ENCODE measurements around the gene ORC3.

ORC3 gene

GRCh38 chr6:87670707-87671106 lies 80.8 kb downstream of the ORC3 start:
- H3K27ac ChIP-seq = peak overlapping the region; percentile 48
- H3K4me1 ChIP-seq = peaks cover 16% of the 10 kb centered on the region

GRCh38 chr6:87671555-87672029 lies 81.7 kb downstream of the ORC3 start:
- no peak for TF ChIP-seq CTCF (IDR thresholded peaks at IDR 0.05)
- Histone ChIP-seq H3K27ac (peak overlapping the region; percentile 48), H3K36me3 (ENCODE audit: control insufficient read depth, insufficient read depth, low read length) (no peaks in the 10 kb centered on the region), H3K9me3 (ENCODE audit: control insufficient read depth, low read length) (no peaks in the 10 kb centered on the region), H3K4me2 (ENCODE audit: low read length) (peak overlapping the region; percentile 25), H2AFZ (no peak overlapping the region), H3K27me3 (ENCODE audit: control insufficient read depth, insufficient read depth, low read length) (no peaks in the 10 kb centered on the region), H3K9ac (no peak overlapping the region), H3K4me1 (peaks cover 16% of the 10 kb centered on the region), H3K4me3 (ENCODE audit: low read depth, low read length) (no peak overlapping the region), H3K79me2 (no peaks in the 10 kb centered on the region)

More at GRCh38 chr6:87670707-87671106, 80.8 kb downstream of the ORC3 start:
- TF ChIP-seq CTCF (IDR thresholded peaks at IDR 0.05) = no peak
- Histone ChIP-seq H3K9ac (no peak overlapping the region), H2AFZ (no peak overlapping the region), H3K9me3 (ENCODE audit: control insufficient read depth, low read length) (no peaks in the 10 kb centered on the region), H3K27me3 (ENCODE audit: control insufficient read depth, insufficient read depth, low read length) (no peaks in the 10 kb centered on the region), H3K4me2 (ENCODE audit: low read length) (no peak overlapping the region), H3K4me3 (ENCODE audit: low read depth, low read length) (no peak overlapping the region), H3K36me3 (ENCODE audit: control insufficient read depth, insufficient read depth, low read length) (no peaks in the 10 kb centered on the region), H3K79me2 (no peaks in the 10 kb centered on the region)

DNA sequence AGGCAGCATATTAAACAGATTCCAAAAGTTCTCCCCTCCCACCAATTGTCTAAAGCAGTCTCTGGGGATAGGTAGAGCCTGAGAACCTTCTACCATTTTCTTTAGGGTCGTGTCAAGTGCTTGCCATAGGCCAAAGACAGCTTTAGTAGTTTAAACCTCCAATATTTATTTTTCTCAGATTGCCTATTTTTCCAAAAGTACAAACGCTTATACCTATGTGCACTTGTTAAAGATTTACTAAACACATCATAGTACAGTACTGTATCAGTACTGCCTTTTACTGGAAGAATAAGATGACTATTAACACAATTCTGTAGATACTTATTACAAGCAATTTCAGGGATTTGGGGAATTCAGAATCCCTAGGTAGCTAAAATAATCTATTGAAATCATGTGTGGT lies 82.7 kb downstream of the ORC3 start:
- no peak overlapping the region for H3K27ac ChIP-seq
- no peak overlapping the region for H3K9ac ChIP-seq
- no peaks in the 10 kb centered on the region for H3K79me2 ChIP-seq
- no peaks in the 10 kb centered on the region for H3K27me3 ChIP-seq (ENCODE audit: control insufficient read depth, insufficient read depth, low read length)
- no peak overlapping the region for H3K4me3 ChIP-seq (ENCODE audit: low read depth, low read length)
- peaks cover 16% of the 10 kb centered on the region for H3K4me1 ChIP-seq
- H2AFZ ChIP-seq = no peak overlapping the region
- H3K9me3 ChIP-seq (ENCODE audit: control insufficient read depth, low read length) = no peaks in the 10 kb centered on the region
- TF ChIP-seq CTCF (IDR thresholded peaks at IDR 0.05) = no peak
- no peak overlapping the region for H3K4me2 ChIP-seq (ENCODE audit: low read length)
- no peaks in the 10 kb centered on the region for H3K36me3 ChIP-seq (ENCODE audit: control insufficient read depth, insufficient read depth, low read length)

GRCh38 chr6:87673237-87673636 lies 83.3 kb downstream of the ORC3 start:
- Histone ChIP-seq H3K9ac (no peak overlapping the region), H3K36me3 (ENCODE audit: control insufficient read depth, insufficient read depth, low read length) (no peaks in the 10 kb centered on the region)
- no peak for TF ChIP-seq CTCF (IDR thresholded peaks at IDR 0.05)

GRCh38 chr6:87674290-87674689 lies 84.4 kb downstream of the ORC3 start:
- no peaks in the 10 kb centered on the region for H3K79me2 ChIP-seq
- peaks cover 16% of the 10 kb centered on the region for H3K4me1 ChIP-seq
- H2AFZ ChIP-seq = no peak overlapping the region
- H3K27ac ChIP-seq = no peak overlapping the region
- no peaks in the 10 kb centered on the region for H3K27me3 ChIP-seq (ENCODE audit: control insufficient read depth, insufficient read depth, low read length)
- no peak for TF ChIP-seq CTCF (IDR thresholded peaks at IDR 0.05)
- H3K4me2 ChIP-seq (ENCODE audit: low read length) = no peak overlapping the region
- no peaks in the 10 kb centered on the region for H3K36me3 ChIP-seq (ENCODE audit: control insufficient read depth, insufficient read depth, low read length)
- H3K9ac ChIP-seq = no peak overlapping the region
- no peak overlapping the region for H3K4me3 ChIP-seq (ENCODE audit: low read depth, low read length)
- no peaks in the 10 kb centered on the region for H3K9me3 ChIP-seq (ENCODE audit: control insufficient read depth, low read length)

More at GRCh38 chr6:87673237-87673636, 83.3 kb downstream of the ORC3 start:
- no peak overlapping the region for H3K27ac ChIP-seq
- H3K4me3 ChIP-seq (ENCODE audit: low read depth, low read length) = no peak overlapping the region
- H3K79me2 ChIP-seq = no peaks in the 10 kb centered on the region
- no peak overlapping the region for H2AFZ ChIP-seq
- H3K4me1 ChIP-seq = peaks cover 16% of the 10 kb centered on the region
- H3K27me3 ChIP-seq (ENCODE audit: control insufficient read depth, insufficient read depth, low read length) = no peaks in the 10 kb centered on the region
- H3K9me3 ChIP-seq (ENCODE audit: control insufficient read depth, low read length) = no peaks in the 10 kb centered on the region
- no peak overlapping the region for H3K4me2 ChIP-seq (ENCODE audit: low read length)

Measured in parathyroid adenoma (tissue), 2 donors.